IMR-90 (cell line): ENCODE results near the gene CTBP1. TPM values are rescaled to one million over a fixed set of nuclear protein-coding genes. Genes with fewer than 3 reads are reported as not detected.

ENCODE experiments used
- ATAC-seq: fragments of 200-7000 bp; cut with Tn5 transposase; 2 replicates; pipeline ENCODE4 v1.9.1; 2020; ENCODE audit warnings: low read depth, mild to moderate bottlenecking, moderate library complexity
- BruUV-seq: library from RNA; stranded (reverse); fragments of 400-500 nt; replicated peaks from 2 replicates; lab custom pipeline; 2021; lab: Mats Ljungman, UMichigan
- CTCF ChIA-PET: fragments of 300-600 bp; formaldehyde crosslinking; extraction: SDS; loops from one replicate; lab custom pipeline; 2021; ENCODE audit warnings: antibody characterized with exemption; lab: Yijun Ruan, JAX
- POLR2A ChIA-PET: fragments of 300-600 bp; sonication (Branson Sonifier 250); formaldehyde crosslinking; loops from one replicate; lab custom pipeline; 2022; ENCODE audit warnings: antibody characterized with exemption; ENCODE audit not compliant: unreplicated experiment; lab: Charles Lee
- DNase-seq: peaks from one replicate; pipeline ENCODE4 v3.0.0; 2013
- H2AFZ ChIP-seq: replicated peaks from 2 replicates; pipeline ENCODE3; 2013; ENCODE audit warnings: low read length, mild to moderate bottlenecking; ENCODE audit not compliant: poor library complexity
- H2AK5ac ChIP-seq: 2 replicates; pipeline ENCODE4 v1.6.1; 2013; ENCODE audit warnings: low read depth, low read length, inconsistent platforms
- H2AK9ac ChIP-seq: replicated peaks from 2 replicates; pipeline ENCODE3; 2013; ENCODE audit warnings: mild to moderate bottlenecking, low read depth, low read length, moderate library complexity; ENCODE audit not compliant: poor library complexity
- H2BK120ac ChIP-seq: 2 replicates; pipeline ENCODE4 v1.6.1; 2013; ENCODE audit warnings: low read depth, low read length, inconsistent platforms
- H2BK15ac ChIP-seq: 3 replicates; pipeline ENCODE4 v1.6.1; 2013; ENCODE audit warnings: low read depth, low read length, inconsistent platforms
- H2BK20ac ChIP-seq: 2 replicates; pipeline ENCODE4 v1.6.1; 2013; ENCODE audit warnings: low read depth, mild to moderate bottlenecking, inconsistent platforms, low read length, moderate library complexity
- H2BK5ac ChIP-seq: 2 replicates; pipeline ENCODE4 v1.6.1; 2013; ENCODE audit warnings: mild to moderate bottlenecking, low read depth, low read length, inconsistent platforms; ENCODE audit not compliant: poor library complexity, severe bottlenecking
- H3K14ac ChIP-seq: replicated peaks from 2 replicates; pipeline ENCODE4 v1.6.1; 2013; ENCODE audit warnings: low read depth, low read length, inconsistent platforms
- H3K18ac ChIP-seq: 2 replicates; pipeline ENCODE4 v1.6.1; 2013; ENCODE audit warnings: low read depth, low read length, control low read depth
- H3K23ac ChIP-seq: 2 replicates; pipeline ENCODE4 v1.6.1; 2013; ENCODE audit warnings: low read depth, low read length, inconsistent platforms
- H3K27ac ChIP-seq: 2 replicates; pipeline ENCODE4 v1.5.1; 2013; ENCODE audit warnings: mild to moderate bottlenecking, control low read depth, low read length; ENCODE audit not compliant: insufficient read depth
- H3K27me3 ChIP-seq: 2 replicates; pipeline ENCODE4 v1.6.1; 2013; ENCODE audit warnings: low read length; ENCODE audit not compliant: control insufficient read depth, insufficient read depth
- H3K36me3 ChIP-seq: 2 replicates; pipeline ENCODE4 v1.6.1; 2013; ENCODE audit warnings: low read length, mixed read lengths; ENCODE audit not compliant: control insufficient read depth, insufficient read depth
- H3K4ac ChIP-seq: 2 replicates; pipeline ENCODE4 v1.6.1; 2013; ENCODE audit warnings: low read depth, low read length, inconsistent platforms
- H3K4me1 ChIP-seq: 2 replicates; pipeline ENCODE4 v1.6.1; 2013; ENCODE audit warnings: low read length, mixed read lengths; ENCODE audit not compliant: control insufficient read depth, insufficient read depth
- H3K4me2 ChIP-seq: 2 replicates; pipeline ENCODE4 v1.6.1; 2013; ENCODE audit warnings: low read depth, mild to moderate bottlenecking, control low read depth, low read length, moderate library complexity
- H3K4me3 ChIP-seq: 2 replicates; pipeline ENCODE4 v1.5.1; 2013; ENCODE audit warnings: low read depth, mild to moderate bottlenecking, control low read depth, low read length, moderate library complexity; ENCODE audit not compliant: insufficient read depth
- H3K56ac ChIP-seq: 2 replicates; pipeline ENCODE4 v1.6.1; 2013; ENCODE audit warnings: low read length, inconsistent platforms; ENCODE audit not compliant: insufficient read depth; ENCODE audit errors: extremely low read depth
- H3K79me1 ChIP-seq, 2 experiments: 2 replicates each; pipeline ENCODE4 v1.6.1; 2013; ENCODE audit warnings: low read length in 2 of 2, inconsistent platforms in 1 of 2, low read depth in 1 of 2
- H3K9ac ChIP-seq: 2 replicates; pipeline ENCODE4 v1.6.1; 2013; ENCODE audit warnings: low read depth, low read length, control low read depth
- H3K9me1 ChIP-seq: 2 replicates; pipeline ENCODE4 v1.6.1; 2013; ENCODE audit warnings: low read length, inconsistent platforms; ENCODE audit not compliant: insufficient read depth
- H3K9me3 ChIP-seq: 2 replicates; pipeline ENCODE4 v1.6.1; 2013; ENCODE audit warnings: low read length; ENCODE audit not compliant: control insufficient read depth, insufficient read depth
- H4K20me1 ChIP-seq: 2 replicates; pipeline ENCODE4 v1.6.1; 2013; ENCODE audit warnings: low read length, inconsistent platforms; ENCODE audit not compliant: insufficient read depth
- H4K5ac ChIP-seq: 2 replicates; pipeline ENCODE4 v1.6.1; 2013; ENCODE audit warnings: mild to moderate bottlenecking, low read depth, low read length, control low read depth
- H4K8ac ChIP-seq, 2 experiments: 2 replicates each; pipeline ENCODE4 v1.6.1; 2013; ENCODE audit warnings: low read depth in 2 of 2, low read length in 2 of 2, control low read depth in 1 of 2, inconsistent platforms in 1 of 2
- H4K91ac ChIP-seq: 2 replicates; pipeline ENCODE4 v1.6.1; 2013; ENCODE audit warnings: low read depth, low read length, inconsistent platforms; ENCODE audit not compliant: insufficient read depth
- CTCF ChIP-seq: conservative IDR thresholded peaks from 2 replicates; pipeline ENCODE4 v1.5.1; 2012; ENCODE audit warnings: mild to moderate bottlenecking, low read depth, low read length, improper control_type of control experiment
- ELK1 ChIP-seq: fragments of 150-350 bp; IDR thresholded peaks from 2 replicates; pipeline ENCODE4 v1.6.1; 2016; ENCODE audit warnings: low read depth, mild to moderate bottlenecking, low read length, moderate library complexity, borderline replicate concordance
- FOS ChIP-seq: fragments of 150-350 bp; IDR thresholded peaks from 2 replicates; pipeline ENCODE4 v1.6.1; 2016; ENCODE audit warnings: low read depth, low read length
- MAZ ChIP-seq: IDR thresholded peaks from 2 replicates; pipeline ENCODE4 v1.6.1; 2012; ENCODE audit warnings: low read depth, mild to moderate bottlenecking, low read length, improper control_type of control experiment, moderate library complexity, borderline replicate concordance
- RCOR1 ChIP-seq: IDR thresholded peaks from 2 replicates; pipeline ENCODE4 v1.6.1; 2012; ENCODE audit warnings: mild to moderate bottlenecking, low read length, improper control_type of control experiment; ENCODE audit not compliant: insufficient replicate concordance
- WGBS, 2 experiments: methylation state at CpG; one replicate each; pipeline versions ENCODE4 v1.1.5 to v1.1.7; 2013; ENCODE audit warnings: missing lambda C conversion rate in 2 of 2; ENCODE audit not compliant: insufficient read length in 1 of 2; ENCODE audit errors: extremely low coverage in 2 of 2; 5-methylcytosine and 5-hydroxymethylcytosine counted together
- dilution Hi-C: fragments of 300-500 bp; cut with HindIII; formaldehyde crosslinking; loops from one replicate; pipeline ENCODE4 v1.14.3; 2018; ENCODE audit warnings: low sequenced_read_pairs; ENCODE audit not compliant: unreplicated experiment
- in situ Hi-C: fragments of 300-500 bp; cut with MboI; formaldehyde crosslinking; loops from 3 replicates; pipeline ENCODE4 v1.14.3; 2019; ENCODE audit warnings: low sequenced_read_pairs, inconsistent platforms, mixed read lengths
- intact Hi-C: fragments of 100-400 bp; cut with micrococcal nuclease; formaldehyde crosslinking; loops from 2 replicates; pipeline ENCODE4 v1.10.0; 2022
- polyA plus RNA-seq, 3 experiments: library from polyadenylated mRNA; depleted of rRNA; stranded (reverse); fragments of >200 nt; gene quantifications; 2 replicates each; pipeline ENCODE4 v1.2.3, GENCODE V29; 2012; ENCODE audit warnings: low replicate concordance in 1 of 3
- total RNA-seq: library from RNA; depleted of rRNA; stranded (reverse); fragments of >200 nt; gene quantifications from 2 replicates; pipeline ENCODE4 v1.2.3, GENCODE V29; 2012

CTBP1 gene
- total and polyA plus RNA-seq, 2 of the 4 experiments (the other 2 are of a cell fraction): 147 to 212 TPM

- no peak overlapping the region for H3K4me3 ChIP-seq
- peak overlapping the region; percentile 99 for H3K4ac ChIP-seq
- H3K56ac ChIP-seq: peak overlapping the region; percentile 97
- peak overlapping the region; percentile 83 to 97 for H4K8ac ChIP-seq
- dilution Hi-C loops (no loop called here), in situ Hi-C loops (no loop called here), intact Hi-C loops (no loop called here)
- no peaks in the 10 kb centered on the region for H4K20me1 ChIP-seq
- peak overlapping the region; percentile 82 for H2AFZ ChIP-seq
- H3K9ac ChIP-seq: peak overlapping the region; percentile 73
- H3K79me1 ChIP-seq: peaks cover 0 to 35% of the 10 kb centered on the region in 2 experiments; a peak in 2 of 4 replicates
- peak overlapping the region; percentile 96 for H2AK9ac ChIP-seq
- ATAC-seq (no peak), DNase-seq (no peak)
- H3K36me3 ChIP-seq: no peaks in the 10 kb centered on the region; the same call in 1 of the 2 replicates
- peak overlapping the region; percentile 99 for H2BK20ac ChIP-seq
- no peak overlapping the region for H3K4me2 ChIP-seq
- H3K23ac ChIP-seq: peak overlapping the region; percentile 98
- H4K91ac ChIP-seq: peak overlapping the region; percentile 100
- no peaks in the 10 kb centered on the region for H3K27me3 ChIP-seq
- TF ChIP-seq MAZ: no peak
- no peak for TF ChIP-seq CTCF
- TF ChIP-seq ELK1: no peak
- no peak for TF ChIP-seq RCOR1
- no peak for TF ChIP-seq FOS
- no peaks in the 10 kb centered on the region for H3K9me3 ChIP-seq
- ChIA-PET CTCF (no interaction called here), POLR2A (no interaction called here)
- BruUV-seq: no TSS peak
- WGBS, 2 experiments: no CpG with 5 or more reads among the region's 28 CpGs
- H2AK5ac ChIP-seq: peak overlapping the region; percentile 98
- peak overlapping the region; percentile 98; the same call in 2 of the 3 replicates for H2BK15ac ChIP-seq
- peak overlapping the region; percentile 100 for H2BK120ac ChIP-seq
- H3K27ac ChIP-seq: peak overlapping the region; percentile 95
- peak overlapping the region; percentile 96 for H2BK5ac ChIP-seq
- H3K4me1 ChIP-seq: peaks cover 37% of the 10 kb centered on the region
- H3K18ac ChIP-seq: peak overlapping the region; percentile 94
- peak overlapping the region; percentile 98 for H3K14ac ChIP-seq
- peak overlapping the region; percentile 91 for H4K5ac ChIP-seq
- H3K9me1 ChIP-seq: peaks cover 25% of the 10 kb centered on the region
Observed at GRCh38 chr4:1193206-1194009, 55.5 kb downstream of the CTBP1 start.
